IMR-90 (cell line): ENCODE measurements around the gene LUC7L. TPM values are rescaled to one million over a fixed set of nuclear protein-coding genes. Genes with fewer than 3 reads are reported as not detected.
"Not testable (repeated sequence)": the region's sequence is repeated elsewhere in the genome, so short reads cannot be mapped to it uniquely, and the experiment has no call there.

Experiments
- ATAC-seq: fragments of 200-7000 bp; cut with Tn5 transposase; 2 replicates; pipeline ENCODE4 v1.9.1; 2020; ENCODE audit warnings: low read depth, mild to moderate bottlenecking, moderate library complexity
- BruUV-seq: library from RNA; stranded (reverse); fragments of 400-500 nt; replicated peaks from 2 replicates; lab custom pipeline; 2021; lab: Mats Ljungman, UMichigan
- CTCF ChIA-PET: fragments of 300-600 bp; formaldehyde crosslinking; extraction: SDS; loops from one replicate; lab custom pipeline; 2021; ENCODE audit warnings: antibody characterized with exemption; lab: Yijun Ruan, JAX
- POLR2A ChIA-PET: fragments of 300-600 bp; sonication (Branson Sonifier 250); formaldehyde crosslinking; loops from one replicate; lab custom pipeline; 2022; ENCODE audit warnings: antibody characterized with exemption; ENCODE audit not compliant: unreplicated experiment; lab: Charles Lee
- DNase-seq: peaks from one replicate; pipeline ENCODE4 v3.0.0; 2013
- H2AFZ ChIP-seq: replicated peaks from 2 replicates; pipeline ENCODE3; 2013; ENCODE audit warnings: low read length, mild to moderate bottlenecking; ENCODE audit not compliant: poor library complexity
- H2AK5ac ChIP-seq: 2 replicates; pipeline ENCODE4 v1.6.1; 2013; ENCODE audit warnings: low read depth, low read length, inconsistent platforms
- H2AK9ac ChIP-seq: replicated peaks from 2 replicates; pipeline ENCODE3; 2013; ENCODE audit warnings: mild to moderate bottlenecking, low read depth, low read length, moderate library complexity; ENCODE audit not compliant: poor library complexity
- H2BK120ac ChIP-seq: 2 replicates; pipeline ENCODE4 v1.6.1; 2013; ENCODE audit warnings: low read depth, low read length, inconsistent platforms
- H2BK15ac ChIP-seq: 3 replicates; pipeline ENCODE4 v1.6.1; 2013; ENCODE audit warnings: low read depth, low read length, inconsistent platforms
- H2BK20ac ChIP-seq: 2 replicates; pipeline ENCODE4 v1.6.1; 2013; ENCODE audit warnings: low read depth, mild to moderate bottlenecking, inconsistent platforms, low read length, moderate library complexity
- H2BK5ac ChIP-seq: 2 replicates; pipeline ENCODE4 v1.6.1; 2013; ENCODE audit warnings: mild to moderate bottlenecking, low read depth, low read length, inconsistent platforms; ENCODE audit not compliant: poor library complexity, severe bottlenecking
- H3K14ac ChIP-seq: replicated peaks from 2 replicates; pipeline ENCODE4 v1.6.1; 2013; ENCODE audit warnings: low read depth, low read length, inconsistent platforms
- H3K18ac ChIP-seq: 2 replicates; pipeline ENCODE4 v1.6.1; 2013; ENCODE audit warnings: low read depth, low read length, control low read depth
- H3K23ac ChIP-seq: 2 replicates; pipeline ENCODE4 v1.6.1; 2013; ENCODE audit warnings: low read depth, low read length, inconsistent platforms
- H3K27ac ChIP-seq: 2 replicates; pipeline ENCODE4 v1.5.1; 2013; ENCODE audit warnings: mild to moderate bottlenecking, control low read depth, low read length; ENCODE audit not compliant: insufficient read depth
- H3K27me3 ChIP-seq: 2 replicates; pipeline ENCODE4 v1.6.1; 2013; ENCODE audit warnings: low read length; ENCODE audit not compliant: control insufficient read depth, insufficient read depth
- H3K36me3 ChIP-seq: 2 replicates; pipeline ENCODE4 v1.6.1; 2013; ENCODE audit warnings: low read length, mixed read lengths; ENCODE audit not compliant: control insufficient read depth, insufficient read depth
- H3K4ac ChIP-seq: 2 replicates; pipeline ENCODE4 v1.6.1; 2013; ENCODE audit warnings: low read depth, low read length, inconsistent platforms
- H3K4me1 ChIP-seq: 2 replicates; pipeline ENCODE4 v1.6.1; 2013; ENCODE audit warnings: low read length, mixed read lengths; ENCODE audit not compliant: control insufficient read depth, insufficient read depth
- H3K4me2 ChIP-seq: 2 replicates; pipeline ENCODE4 v1.6.1; 2013; ENCODE audit warnings: low read depth, mild to moderate bottlenecking, control low read depth, low read length, moderate library complexity
- H3K4me3 ChIP-seq: 2 replicates; pipeline ENCODE4 v1.5.1; 2013; ENCODE audit warnings: low read depth, mild to moderate bottlenecking, control low read depth, low read length, moderate library complexity; ENCODE audit not compliant: insufficient read depth
- H3K56ac ChIP-seq: 2 replicates; pipeline ENCODE4 v1.6.1; 2013; ENCODE audit warnings: low read length, inconsistent platforms; ENCODE audit not compliant: insufficient read depth; ENCODE audit errors: extremely low read depth
- H3K79me1 ChIP-seq, 2 experiments: 2 replicates each; pipeline ENCODE4 v1.6.1; 2013; ENCODE audit warnings: low read length in 2 of 2, inconsistent platforms in 1 of 2, low read depth in 1 of 2
- H3K9ac ChIP-seq: 2 replicates; pipeline ENCODE4 v1.6.1; 2013; ENCODE audit warnings: low read depth, low read length, control low read depth
- H3K9me1 ChIP-seq: 2 replicates; pipeline ENCODE4 v1.6.1; 2013; ENCODE audit warnings: low read length, inconsistent platforms; ENCODE audit not compliant: insufficient read depth
- H3K9me3 ChIP-seq: 2 replicates; pipeline ENCODE4 v1.6.1; 2013; ENCODE audit warnings: low read length; ENCODE audit not compliant: control insufficient read depth, insufficient read depth
- H4K20me1 ChIP-seq: 2 replicates; pipeline ENCODE4 v1.6.1; 2013; ENCODE audit warnings: low read length, inconsistent platforms; ENCODE audit not compliant: insufficient read depth
- H4K5ac ChIP-seq: 2 replicates; pipeline ENCODE4 v1.6.1; 2013; ENCODE audit warnings: mild to moderate bottlenecking, low read depth, low read length, control low read depth
- H4K8ac ChIP-seq, 2 experiments: 2 replicates each; pipeline ENCODE4 v1.6.1; 2013; ENCODE audit warnings: low read depth in 2 of 2, low read length in 2 of 2, control low read depth in 1 of 2, inconsistent platforms in 1 of 2
- H4K91ac ChIP-seq: 2 replicates; pipeline ENCODE4 v1.6.1; 2013; ENCODE audit warnings: low read depth, low read length, inconsistent platforms; ENCODE audit not compliant: insufficient read depth
- WGBS, 2 experiments: methylation state at CpG; one replicate each; pipeline versions ENCODE4 v1.1.5 to v1.1.7; 2013; ENCODE audit warnings: missing lambda C conversion rate in 2 of 2; ENCODE audit not compliant: insufficient read length in 1 of 2; ENCODE audit errors: extremely low coverage in 2 of 2; 5-methylcytosine and 5-hydroxymethylcytosine counted together
- dilution Hi-C: fragments of 300-500 bp; cut with HindIII; formaldehyde crosslinking; loops from one replicate; pipeline ENCODE4 v1.14.3; 2018; ENCODE audit warnings: low sequenced_read_pairs; ENCODE audit not compliant: unreplicated experiment
- in situ Hi-C: fragments of 300-500 bp; cut with MboI; formaldehyde crosslinking; loops from 3 replicates; pipeline ENCODE4 v1.14.3; 2019; ENCODE audit warnings: low sequenced_read_pairs, inconsistent platforms, mixed read lengths
- intact Hi-C: fragments of 100-400 bp; cut with micrococcal nuclease; formaldehyde crosslinking; loops from 2 replicates; pipeline ENCODE4 v1.10.0; 2022
- polyA plus RNA-seq, 3 experiments: library from polyadenylated mRNA; depleted of rRNA; stranded (reverse); fragments of >200 nt; gene quantifications; 2 replicates each; pipeline ENCODE4 v1.2.3, GENCODE V29; 2012; ENCODE audit warnings: low replicate concordance in 1 of 3
- total RNA-seq: library from RNA; depleted of rRNA; stranded (reverse); fragments of >200 nt; gene quantifications from 2 replicates; pipeline ENCODE4 v1.2.3, GENCODE V29; 2012

LUC7L gene
- total and polyA plus RNA-seq, 2 of the 4 experiments (the other 2 are of a cell fraction) = 21.5 to 55.6 TPM

DNA sequence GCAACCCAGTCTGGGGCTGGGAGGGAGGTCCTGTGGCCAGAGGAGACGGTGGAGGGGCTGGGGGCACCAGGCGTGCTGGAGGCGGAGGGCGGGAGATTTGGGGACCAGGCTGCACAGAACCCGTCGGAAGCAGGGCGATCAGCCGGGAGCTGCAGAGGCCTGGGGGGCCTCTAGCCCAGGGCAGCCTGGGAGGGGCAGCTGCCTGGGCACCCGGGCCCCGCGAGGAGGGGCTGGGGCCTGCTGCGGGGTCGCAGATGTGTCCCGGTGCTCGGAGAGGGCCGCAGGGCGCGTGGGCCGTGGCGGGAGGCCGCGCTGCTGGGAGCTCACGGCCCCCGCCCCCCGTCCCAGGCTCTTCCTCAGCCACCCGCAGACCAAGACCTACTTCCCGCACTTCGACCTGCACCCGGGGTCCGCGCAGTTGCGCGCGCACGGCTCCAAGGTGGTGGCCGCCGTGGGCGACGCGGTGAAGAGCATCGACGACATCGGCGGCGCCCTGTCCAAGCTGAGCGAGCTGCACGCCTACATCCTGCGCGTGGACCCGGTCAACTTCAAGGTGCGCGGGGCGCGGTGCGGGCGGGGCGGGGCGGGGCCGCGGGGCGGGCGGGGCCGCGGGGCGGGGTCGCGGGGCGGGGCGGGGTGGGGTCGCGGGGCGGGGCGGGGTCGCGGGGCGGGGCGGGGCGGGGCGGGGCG is 65.0 kb downstream of the LUC7L start:
- CTCF ChIA-PET, BruUV-seq, H4K5ac ChIP-seq, POLR2A ChIA-PET, H3K9ac ChIP-seq, in situ Hi-C loops, H3K4me1 ChIP-seq, H3K14ac ChIP-seq, H2BK5ac ChIP-seq, H3K4me3 ChIP-seq, H4K20me1 ChIP-seq, H3K4ac ChIP-seq, H3K9me1 ChIP-seq, H4K91ac ChIP-seq, H2BK120ac ChIP-seq, H2BK15ac ChIP-seq, H3K4me2 ChIP-seq, H2AFZ ChIP-seq, DNase-seq, H3K27ac ChIP-seq, H3K23ac ChIP-seq, dilution Hi-C loops, H3K18ac ChIP-seq, H2BK20ac ChIP-seq, H4K8ac ChIP-seq, H2AK9ac ChIP-seq, H3K56ac ChIP-seq, intact Hi-C loops, H2AK5ac ChIP-seq, H3K79me1 ChIP-seq, H3K9me3 ChIP-seq, H3K36me3 ChIP-seq: not testable (repeated sequence)
- no CpG with 5 or more reads among the region's 80 CpGs for WGBS, 2 experiments
- H3K27me3 ChIP-seq = peaks cover 60% of the 10 kb centered on the region
- ATAC-seq = peak; percentile 15; the same call in 1 of the 2 replicates

DNA sequence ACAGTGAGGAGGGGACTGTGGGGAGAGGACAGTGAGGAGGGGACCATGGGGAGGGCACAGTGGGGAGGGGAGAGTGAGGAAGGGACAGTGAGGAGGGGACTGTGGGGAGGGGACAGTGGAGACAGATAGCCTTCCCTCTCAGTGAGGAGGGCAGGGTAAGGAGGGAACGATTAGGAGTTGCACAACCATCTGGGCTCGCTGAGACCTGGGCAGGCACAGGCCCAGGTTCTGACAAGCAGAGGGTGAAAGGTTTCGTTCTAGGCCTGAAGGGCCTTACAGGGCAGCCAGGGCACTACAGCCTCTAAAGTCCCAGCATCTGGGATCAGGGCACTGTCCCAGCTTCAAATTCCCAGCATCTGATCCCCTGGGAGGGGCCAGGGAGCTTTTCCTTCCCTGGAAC is 65.6 kb downstream of the LUC7L start:
- H3K56ac ChIP-seq, H2BK120ac ChIP-seq, H3K27ac ChIP-seq, H3K4ac ChIP-seq, CTCF ChIA-PET, H3K9me1 ChIP-seq, H3K23ac ChIP-seq, POLR2A ChIA-PET, H3K9ac ChIP-seq, H4K8ac ChIP-seq, H4K20me1 ChIP-seq, H3K14ac ChIP-seq, DNase-seq, H3K9me3 ChIP-seq, H2AK9ac ChIP-seq, H3K4me3 ChIP-seq, intact Hi-C loops, in situ Hi-C loops, H3K4me2 ChIP-seq, BruUV-seq, H3K36me3 ChIP-seq, dilution Hi-C loops, H4K91ac ChIP-seq, H4K5ac ChIP-seq, H2BK5ac ChIP-seq, H3K79me1 ChIP-seq, ATAC-seq, H3K18ac ChIP-seq, H2BK15ac ChIP-seq, H2AK5ac ChIP-seq, H3K4me1 ChIP-seq, H2AFZ ChIP-seq, H2BK20ac ChIP-seq: not testable (repeated sequence)
- peaks cover 57% of the 10 kb centered on the region for H3K27me3 ChIP-seq
- no CpG with 5 or more reads among the region's 3 CpGs for WGBS, 2 experiments
